NCI-H2029 treated with DMSO at 0.1 percent for 48 hours (cell line): Measurements from ENCODE around the gene CENPB.

Source experiments
- DNase-seq: peaks from one replicate; lab custom pipeline; 2025; lab: John Stamatoyannopoulos, UW

Gene CENPB

GRCh38 chr20:3788685-3789155 lies 2.2 kb upstream of the CENPB start:
- DNase-seq = no peak

- DNase-seq = no peak
Observed at GRCh38 chr20:3787324-3788014, 929 bp upstream of the CENPB start.

DNA sequence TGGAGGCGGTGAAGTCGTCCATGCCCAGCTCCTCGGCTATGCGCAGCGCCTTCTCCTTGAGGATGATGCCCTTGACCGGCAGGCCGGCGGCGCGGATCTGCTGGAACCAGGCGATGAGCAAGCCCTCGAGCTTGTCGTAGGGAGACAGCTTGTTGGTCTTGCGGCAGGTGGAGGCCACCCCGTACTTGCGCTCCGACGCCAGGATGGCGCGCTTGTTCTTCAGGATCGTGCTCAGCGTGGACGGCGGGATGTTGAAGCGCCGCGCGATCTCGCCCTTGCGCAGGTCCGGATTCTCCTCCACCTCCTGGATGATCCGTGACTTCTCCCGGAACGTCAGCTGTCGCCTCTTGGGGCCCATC lies 435 bp downstream of the CENPB start:
- no peak for DNase-seq

- no peak for DNase-seq
Observed at GRCh38 chr20:3785240-3786125, 1.1 kb downstream of the CENPB start.

DNA sequence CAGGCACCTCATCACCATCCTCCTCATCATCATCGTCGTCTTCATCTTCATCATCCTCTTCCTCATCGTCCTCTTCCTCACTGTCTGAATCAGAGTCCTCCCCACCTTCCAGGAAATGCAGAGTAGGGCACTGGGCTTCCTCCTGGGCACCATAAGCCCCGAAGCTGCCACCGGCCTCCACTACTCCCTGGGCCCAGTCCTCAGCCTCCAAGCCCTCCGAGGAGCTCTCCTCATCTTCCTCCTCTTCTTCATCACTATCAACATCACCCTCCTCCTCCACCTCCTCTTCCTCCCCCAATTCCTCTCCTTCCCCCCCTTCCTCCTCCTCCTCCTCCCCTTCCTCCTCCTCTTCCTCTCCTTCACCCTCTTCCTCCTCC lies 1.7 kb downstream of the CENPB start:
- no peak for DNase-seq

DNA sequence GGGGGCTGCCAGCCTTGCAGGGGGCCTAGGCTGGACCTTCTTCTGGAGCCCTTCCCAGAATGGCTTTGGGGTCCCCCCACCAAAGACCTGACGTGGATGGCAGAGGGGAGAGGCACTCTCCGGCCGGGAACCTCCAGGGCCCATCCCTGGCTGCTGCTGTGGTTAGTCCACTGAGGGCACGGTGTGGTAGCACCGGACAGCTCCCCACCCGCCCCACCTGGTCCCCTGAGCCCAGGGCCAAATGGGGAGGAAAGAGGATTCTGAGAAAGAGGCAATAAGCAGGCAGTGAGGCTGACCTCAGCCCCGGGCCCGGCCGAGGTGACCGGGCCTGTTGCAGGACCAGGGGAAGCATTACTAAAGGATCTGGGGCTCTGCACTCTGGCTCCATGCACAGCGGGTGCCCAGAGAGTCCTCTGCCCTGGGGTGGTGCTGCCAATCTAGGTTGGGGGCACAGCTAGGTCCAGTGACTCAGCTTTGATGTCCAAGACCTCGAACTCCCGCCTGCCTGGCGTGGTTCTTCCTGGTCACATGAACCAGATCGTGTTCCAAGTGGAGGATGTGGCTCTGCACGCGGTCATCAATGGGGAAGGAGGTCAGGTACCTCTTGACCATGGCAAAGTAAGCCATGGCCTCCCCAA lies 2.2 kb downstream of the CENPB start:
- DNase-seq = no peak

GRCh38 chr20:3783511-3784195 lies 2.9 kb downstream of the CENPB start:
- DNase-seq = no peak

DNA sequence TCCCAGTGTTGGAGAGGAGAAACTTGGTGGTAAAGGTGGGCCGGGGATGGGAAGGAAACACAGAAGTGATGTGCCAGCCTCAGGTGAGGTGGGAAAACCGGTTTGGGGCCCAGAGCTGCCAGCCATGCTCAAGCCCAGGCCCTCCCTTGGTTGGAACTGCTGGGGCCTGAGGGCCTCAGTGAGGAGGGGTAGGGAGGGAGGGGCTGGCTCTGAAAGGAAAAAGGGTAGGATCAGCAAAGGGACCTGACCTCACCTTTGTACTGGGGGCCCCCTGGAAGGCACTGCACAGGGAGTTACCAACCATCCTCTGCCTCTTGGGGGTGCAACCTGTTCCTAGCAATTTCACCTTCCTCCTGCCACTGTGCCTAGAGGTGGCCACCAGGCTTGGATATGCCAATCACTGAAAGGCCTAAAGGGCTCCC lies 3.5 kb downstream of the CENPB start:
- DNase-seq = no peak

- no peak for DNase-seq
Observed at GRCh38 chr20:3782597-3782996, 3.9 kb downstream of the CENPB start.

GRCh38 chr20:3781153-3781910 lies 5.2 kb downstream of the CENPB start, which contains the start of gene SPEF1:
SPEF1 (minus strand) TSS chr20:3781448; CDS start chr20:3781287, 161 bp downstream.
- DNase-seq = peak; percentile 66

- no peak for DNase-seq
Observed at GRCh38 chr20:3778976-3779375, 7.6 kb downstream of the CENPB start.

DNA sequence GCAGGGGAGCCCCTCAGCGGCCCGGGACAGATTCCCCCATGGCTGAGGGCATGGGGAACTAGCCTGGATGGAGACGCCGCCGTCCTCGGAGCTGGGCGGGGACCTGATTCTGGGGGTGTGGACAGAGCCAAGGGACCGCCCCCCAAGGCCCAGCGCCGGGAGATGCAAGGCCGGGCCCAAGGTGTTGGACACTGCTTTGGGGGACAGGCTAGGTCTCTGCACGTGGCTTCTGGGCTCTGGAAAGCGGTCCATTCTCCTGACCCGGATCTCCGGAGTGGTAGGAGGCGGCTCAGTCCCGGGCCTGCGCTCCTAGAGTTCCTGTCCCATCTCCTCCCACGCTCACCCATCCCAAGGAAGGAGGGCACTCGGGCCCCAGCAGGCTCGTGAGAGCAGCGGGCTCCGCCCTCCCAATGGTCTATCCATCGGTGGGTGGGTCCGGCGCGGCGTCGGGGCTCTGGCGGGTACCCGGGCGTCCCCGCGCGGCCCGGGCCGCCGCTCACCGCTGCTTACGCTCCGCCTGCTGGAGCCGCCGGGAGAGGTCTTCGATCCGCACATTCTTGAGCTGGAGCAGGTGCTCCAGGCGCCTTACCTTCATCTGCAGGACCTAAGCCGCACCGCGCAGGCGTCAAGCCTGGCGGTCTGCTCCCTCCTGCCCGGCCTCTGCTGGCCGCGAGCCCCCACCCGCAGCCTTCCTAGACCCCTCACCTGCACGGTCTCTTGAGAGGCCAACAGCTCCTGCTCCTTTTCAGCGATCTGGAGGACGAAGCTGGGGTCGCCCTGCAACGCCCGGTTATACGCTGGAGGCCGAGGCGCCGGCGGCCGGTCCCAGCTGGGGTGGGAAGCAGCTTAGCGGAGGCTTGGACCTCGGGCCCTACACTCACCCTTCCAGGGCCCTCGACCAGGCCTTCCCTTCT lies 8.6 kb downstream of the CENPB start:
- DNase-seq = no peak

GRCh38 chr20:3777381-3777715 lies 9.2 kb downstream of the CENPB start:
- DNase-seq = no peak

- no peak for DNase-seq
Observed at GRCh38 chr20:3775457-3776108, 11.0 kb downstream of the CENPB start.

DNA sequence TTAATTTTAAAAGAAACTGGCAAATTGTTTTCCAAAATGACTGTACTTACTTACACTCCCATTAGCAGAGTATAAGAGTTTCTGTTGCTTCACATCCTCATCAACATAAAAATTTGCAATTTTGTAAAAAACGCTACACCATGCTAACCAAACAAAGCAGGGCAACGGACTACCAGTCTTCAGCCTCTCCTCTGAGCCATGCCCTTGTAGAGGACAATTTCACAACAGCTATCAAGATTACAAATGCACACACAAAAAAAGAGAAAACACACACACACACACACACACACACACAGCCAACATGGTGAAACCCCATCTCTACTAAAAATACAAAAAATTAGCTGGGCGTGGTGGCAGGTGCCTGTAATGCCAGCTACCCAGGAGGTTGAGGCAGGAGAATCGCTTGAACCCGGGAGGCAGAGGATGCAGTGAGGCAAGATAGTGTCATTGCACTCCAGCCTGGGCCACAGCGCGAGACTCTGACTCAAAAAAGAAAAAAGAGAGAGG lies 14.9 kb downstream of the CENPB start:
- no peak for DNase-seq

DNA sequence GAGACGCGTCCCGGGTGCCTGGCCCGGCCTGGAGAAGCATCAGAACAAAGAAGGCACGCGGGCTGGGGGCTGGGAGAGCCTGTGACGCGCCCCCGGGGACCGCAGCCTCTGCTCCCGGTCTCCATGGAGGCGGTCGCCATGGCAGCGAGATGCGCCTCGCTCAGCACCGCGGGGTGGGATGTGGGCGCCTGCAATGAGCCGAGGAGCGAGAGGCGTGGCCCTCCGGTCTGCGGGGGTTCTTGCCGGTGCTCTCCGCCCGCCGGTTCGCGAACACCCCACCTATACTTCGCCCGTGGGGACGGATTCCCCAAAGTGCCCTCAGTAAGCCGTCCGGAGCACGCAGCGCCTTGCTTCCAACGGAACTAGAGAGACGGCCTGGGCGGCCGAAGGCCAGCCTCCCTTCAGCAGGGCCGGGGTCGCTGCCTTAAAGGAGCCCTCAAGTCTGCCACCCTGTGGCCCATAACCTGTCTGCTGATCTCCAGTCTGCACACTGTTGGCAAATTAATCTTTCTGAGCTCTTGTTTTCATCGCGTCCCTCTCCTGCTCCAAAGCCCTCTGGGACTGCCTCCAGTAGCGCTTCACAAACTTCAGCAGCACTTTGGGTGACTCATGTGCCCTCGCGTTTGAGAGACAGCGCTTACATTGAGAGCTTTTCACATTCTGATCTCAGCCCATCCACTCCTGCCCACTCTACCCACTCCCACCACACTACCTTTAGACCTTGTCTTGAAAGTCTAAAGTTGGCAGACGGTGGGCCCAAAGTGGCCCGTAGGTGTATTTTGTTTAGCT lies 18.0 kb downstream of the CENPB start:
- no peak for DNase-seq

DNA sequence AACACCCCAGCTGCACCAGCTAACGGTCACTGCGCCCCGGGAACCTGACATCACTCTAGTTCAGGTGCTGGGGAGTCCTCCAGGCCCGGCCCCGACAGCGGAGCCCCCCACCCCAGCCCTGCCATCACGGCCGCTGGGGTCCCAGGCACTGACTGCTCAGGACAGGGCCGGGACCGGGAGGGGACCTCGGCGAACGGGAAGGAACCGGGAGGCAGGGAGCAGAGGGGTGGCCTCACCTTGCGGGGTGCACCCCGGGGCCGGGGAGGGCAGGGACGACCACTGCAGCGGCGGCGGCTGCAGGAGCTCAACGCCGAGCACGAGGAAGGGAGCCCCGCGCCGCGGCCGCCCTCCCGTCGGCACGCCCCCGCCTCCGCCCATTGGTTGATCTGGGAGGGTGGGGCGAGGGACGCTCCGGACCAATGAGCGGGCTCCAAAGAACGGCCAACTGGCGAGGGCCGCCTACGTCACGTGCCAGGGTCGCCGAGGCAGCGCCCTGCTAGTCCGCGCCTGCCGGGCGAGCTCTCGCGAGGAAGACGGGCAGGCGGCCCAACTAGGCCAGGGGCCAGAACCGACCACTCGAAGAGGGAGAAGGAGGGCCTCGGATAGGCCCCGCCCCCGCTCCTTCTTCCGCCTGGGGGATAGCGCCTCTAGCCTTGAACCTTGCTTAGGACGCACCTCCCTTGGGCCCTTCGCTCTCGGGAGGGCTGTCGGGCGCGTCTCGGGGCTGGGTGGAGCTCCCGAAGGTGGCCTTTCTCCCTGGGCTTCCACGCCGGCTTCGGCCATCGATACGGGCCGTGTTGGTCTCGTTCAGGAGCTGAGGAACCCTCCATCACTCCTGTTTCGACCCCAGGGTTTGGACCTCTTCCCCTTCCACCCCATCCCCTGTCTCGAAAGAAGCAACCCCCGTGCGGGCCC lies 18.9 kb downstream of the CENPB start, which contains the start of gene ADISSP:
Gene ADISSP (minus strand): TSS at position 327 of the 915 bp plus-strand sequence. CDS start 7,653 bp downstream, outside the sequence.
- DNase-seq = peak; percentile 83

- DNase-seq = no peak
Observed at GRCh38 chr20:3767110-3767426, 19.5 kb downstream of the CENPB start.
